Cardiac fibroblast (primary cell): ENCODE measurements around the gene RTN4RL1.

Experiments
- DNase-seq, 2 donors: peaks; one replicate each; pipeline versions ENCODE4 v3.0.0 to v3.0.0-alpha.2; 2010; ENCODE audit warnings: low read depth in 2 of 2
- H3K4me3 ChIP-seq, 2 donors: replicated peaks in 1 of 2; 1 replicate in 1 of 2; 2 replicates in 1 of 2; pipeline ENCODE4 v1.5.1; 2011; ENCODE audit warnings: low read depth in 2 of 2, low read length in 2 of 2, mild to moderate bottlenecking in 2 of 2, moderate library complexity in 1 of 2
- TF ChIP-seq, protein P1 (sequence below): IDR thresholded peaks from one replicate; pipeline ENCODE4 v1.5.1; 2011; ENCODE audit warnings: low read depth, mild to moderate bottlenecking, low read length, inconsistent platforms

The RTN4RL1 gene

DNA sequence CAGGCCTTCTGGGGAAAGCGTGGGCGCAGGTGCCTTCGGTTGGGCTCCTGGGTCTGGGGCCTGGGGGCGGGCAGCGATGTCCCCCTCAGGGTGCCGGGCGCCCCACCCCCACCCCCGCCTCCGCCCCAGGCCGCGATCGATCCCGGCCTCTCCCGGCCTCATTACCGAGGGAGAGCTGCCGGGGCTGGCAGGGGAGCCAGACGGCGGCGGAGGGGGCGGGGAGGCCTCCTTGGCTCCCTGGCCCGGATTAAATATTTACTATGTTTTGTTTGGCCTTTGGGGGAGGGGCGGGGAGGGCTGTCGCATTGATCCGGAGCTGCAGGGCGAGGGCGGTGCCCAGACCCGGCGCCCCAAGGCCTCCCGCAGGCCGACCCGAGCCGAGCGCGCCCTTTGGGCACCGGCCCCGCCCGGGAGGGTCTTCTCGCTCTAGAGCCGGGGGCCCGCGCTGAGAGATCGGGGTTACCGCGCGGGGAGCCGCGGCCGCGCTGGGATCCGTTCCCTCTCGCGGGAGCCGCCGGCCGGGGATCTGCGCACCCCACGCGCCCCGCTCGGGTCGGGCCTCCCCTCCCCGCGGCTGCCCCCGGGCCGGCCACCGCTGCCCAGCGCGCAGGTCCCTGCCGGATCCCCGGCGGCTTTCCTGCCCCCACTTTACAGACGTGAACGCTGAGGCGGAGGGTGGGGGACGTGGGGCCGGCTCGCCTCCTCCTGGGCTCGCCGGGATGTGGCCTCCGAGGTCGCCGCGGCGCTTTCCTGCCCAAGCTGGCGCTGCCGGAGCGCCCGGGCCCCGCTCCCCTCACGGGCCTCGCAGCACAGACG is 27.0 kb downstream of the RTN4RL1 start:
- peak overlapping the region in 1 of 2 donors; percentile 14 for H3K4me3 ChIP-seq
- no peak for DNase-seq
- TF ChIP-seq, protein P1, sequence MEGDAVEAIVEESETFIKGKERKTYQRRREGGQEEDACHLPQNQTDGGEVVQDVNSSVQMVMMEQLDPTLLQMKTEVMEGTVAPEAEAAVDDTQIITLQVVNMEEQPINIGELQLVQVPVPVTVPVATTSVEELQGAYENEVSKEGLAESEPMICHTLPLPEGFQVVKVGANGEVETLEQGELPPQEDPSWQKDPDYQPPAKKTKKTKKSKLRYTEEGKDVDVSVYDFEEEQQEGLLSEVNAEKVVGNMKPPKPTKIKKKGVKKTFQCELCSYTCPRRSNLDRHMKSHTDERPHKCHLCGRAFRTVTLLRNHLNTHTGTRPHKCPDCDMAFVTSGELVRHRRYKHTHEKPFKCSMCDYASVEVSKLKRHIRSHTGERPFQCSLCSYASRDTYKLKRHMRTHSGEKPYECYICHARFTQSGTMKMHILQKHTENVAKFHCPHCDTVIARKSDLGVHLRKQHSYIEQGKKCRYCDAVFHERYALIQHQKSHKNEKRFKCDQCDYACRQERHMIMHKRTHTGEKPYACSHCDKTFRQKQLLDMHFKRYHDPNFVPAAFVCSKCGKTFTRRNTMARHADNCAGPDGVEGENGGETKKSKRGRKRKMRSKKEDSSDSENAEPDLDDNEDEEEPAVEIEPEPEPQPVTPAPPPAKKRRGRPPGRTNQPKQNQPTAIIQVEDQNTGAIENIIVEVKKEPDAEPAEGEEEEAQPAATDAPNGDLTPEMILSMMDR, result no peak

GRCh38 chr17:1997289-1997926 is 27.7 kb downstream of the RTN4RL1 start:
- DNase-seq, result no peak
- H3K4me3 ChIP-seq, result no peak overlapping the region
- TF ChIP-seq, protein P1, result no peak

GRCh38 chr17:1996800-1997288 is 28.3 kb downstream of the RTN4RL1 start:
- no peak overlapping the region for H3K4me3 ChIP-seq
- TF ChIP-seq, protein P1, result no peak
- DNase-seq, result no peak

DNA sequence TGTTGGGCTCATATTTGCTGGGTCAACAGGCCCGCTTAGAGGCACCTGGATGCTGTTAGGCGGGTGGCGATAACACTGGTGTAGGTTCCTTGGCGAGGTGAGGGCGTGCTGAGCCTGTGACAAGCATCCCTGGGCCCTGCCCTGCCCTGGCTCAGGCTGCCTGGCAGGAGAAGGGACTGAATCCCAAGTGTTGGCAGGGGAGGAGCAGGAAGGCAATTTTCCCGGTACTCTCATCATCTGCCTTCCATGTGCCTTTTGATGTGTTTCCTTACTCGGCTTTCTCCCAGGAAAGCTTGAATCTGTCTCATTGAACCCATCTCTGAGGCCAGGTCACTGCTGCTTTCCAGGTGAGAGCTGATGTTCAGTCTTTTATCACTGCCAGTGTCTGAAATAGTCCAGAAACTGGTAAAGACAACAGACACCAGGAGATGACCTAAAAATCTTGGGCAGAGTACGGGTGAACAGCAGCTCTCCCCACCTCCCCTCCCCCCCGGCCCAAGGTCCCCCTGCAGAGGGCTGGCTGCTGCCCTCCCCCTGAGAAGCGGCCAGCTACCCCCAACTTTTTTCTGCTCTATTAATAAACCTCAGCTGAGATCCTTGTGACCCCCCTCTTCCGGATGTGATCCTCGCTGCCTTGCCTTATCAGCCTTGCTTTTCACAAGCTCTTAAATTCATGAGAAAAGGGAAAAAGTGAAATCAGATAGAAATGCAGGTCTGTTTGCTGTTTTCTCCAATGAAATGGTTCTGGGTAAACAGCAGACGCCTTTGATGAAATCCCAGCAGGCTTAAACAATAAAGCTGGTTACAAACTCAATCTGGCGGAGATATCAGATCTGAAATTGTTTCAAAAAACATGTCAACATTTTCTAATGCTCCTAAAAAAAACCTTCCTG is 29.0 kb downstream of the RTN4RL1 start:
- TF ChIP-seq, protein P1, result no peak
- no peak overlapping the region for H3K4me3 ChIP-seq
- DNase-seq, result no peak

GRCh38 chr17:1995321-1995892 is 29.7 kb downstream of the RTN4RL1 start:
- no peak for DNase-seq
- TF ChIP-seq, protein P1, result no peak
- no peak overlapping the region for H3K4me3 ChIP-seq

DNA sequence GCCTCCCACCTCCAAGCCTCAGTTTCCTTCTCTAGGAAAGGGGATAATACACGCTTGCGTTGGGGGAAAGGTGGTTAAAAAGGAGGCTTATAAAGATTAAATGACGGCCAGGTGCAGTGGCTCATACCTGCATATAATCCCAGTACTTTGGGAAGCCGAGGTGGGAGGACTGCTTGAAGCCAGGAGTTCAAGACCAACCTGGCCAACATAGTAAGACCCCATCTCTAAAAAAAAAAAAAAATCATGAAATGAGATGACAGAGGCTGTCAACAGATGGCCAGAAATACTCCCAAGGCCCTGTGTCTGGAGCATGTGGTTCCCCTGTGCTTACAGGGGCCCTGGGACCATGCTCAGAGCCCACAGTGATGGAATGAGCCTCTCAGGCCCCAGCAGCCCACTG is 30.4 kb downstream of the RTN4RL1 start:
- DNase-seq, result no peak
- no peak overlapping the region for H3K4me3 ChIP-seq
- TF ChIP-seq, protein P1, result no peak
